Measurements from ENCODE around the gene CNTNAP2. TPM values are rescaled to one million over a fixed set of nuclear protein-coding genes. Genes with fewer than 3 reads are reported as not detected.

The CNTNAP2 gene
- total and polyA plus RNA-seq, 3 experiments from 2014 or later = not detected

DNA sequence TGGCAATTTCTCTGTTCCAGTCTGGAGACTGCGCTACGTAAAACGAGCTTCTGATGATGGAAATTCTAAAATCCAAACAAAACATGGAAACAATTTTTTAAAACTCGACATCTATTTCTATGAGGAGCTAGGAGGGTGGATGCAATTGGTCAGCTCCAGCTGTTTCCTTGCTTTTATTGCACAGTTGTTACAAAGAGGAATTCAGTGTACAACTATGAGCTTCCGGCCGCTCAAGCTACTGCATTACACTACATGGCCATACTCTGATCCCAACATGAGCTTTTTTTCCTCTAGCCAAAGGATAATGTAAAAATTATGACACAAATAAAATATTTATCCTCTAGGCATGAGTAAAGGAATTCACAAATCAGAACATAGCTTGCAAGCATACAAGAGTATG lies 2070.9 kb downstream of the CNTNAP2 start:
- Histone ChIP-seq H3K4me1 (ENCODE audit: insufficient read depth, low read length) (no peaks in the 10 kb centered on the region), H3K4me3 (ENCODE audit: low read length) (no peak overlapping the region), H3K27me3 (ENCODE audit: insufficient read depth, low read length, poor library complexity, severe bottlenecking) (no peaks in the 10 kb centered on the region), H3K36me3 (ENCODE audit: insufficient read depth, low read length) (no peaks in the 10 kb centered on the region), H3K27ac (ENCODE audit: low read depth, low read length) (no peak overlapping the region), H3K9me3 (ENCODE audit: low read length) (no peaks in the 10 kb centered on the region)
- Mint-ChIP-seq H3K9me3 (peaks cover 0 to 2% (median 0%) of the 10 kb centered on the region in 5 donors), H3K4me3 (no peak overlapping the region), H3K36me3 (no peaks in the 10 kb centered on the region), H3K27me3 (peaks cover 4 to 5% of the 10 kb centered on the region in 2 donors), H3K4me1 (no peaks in the 10 kb centered on the region), H3K27ac (no peak overlapping the region)
- POLR2A ChIA-PET = no interaction called here
- no peak for DNase-seq
- CTCF ChIA-PET = no interaction called here

DNA sequence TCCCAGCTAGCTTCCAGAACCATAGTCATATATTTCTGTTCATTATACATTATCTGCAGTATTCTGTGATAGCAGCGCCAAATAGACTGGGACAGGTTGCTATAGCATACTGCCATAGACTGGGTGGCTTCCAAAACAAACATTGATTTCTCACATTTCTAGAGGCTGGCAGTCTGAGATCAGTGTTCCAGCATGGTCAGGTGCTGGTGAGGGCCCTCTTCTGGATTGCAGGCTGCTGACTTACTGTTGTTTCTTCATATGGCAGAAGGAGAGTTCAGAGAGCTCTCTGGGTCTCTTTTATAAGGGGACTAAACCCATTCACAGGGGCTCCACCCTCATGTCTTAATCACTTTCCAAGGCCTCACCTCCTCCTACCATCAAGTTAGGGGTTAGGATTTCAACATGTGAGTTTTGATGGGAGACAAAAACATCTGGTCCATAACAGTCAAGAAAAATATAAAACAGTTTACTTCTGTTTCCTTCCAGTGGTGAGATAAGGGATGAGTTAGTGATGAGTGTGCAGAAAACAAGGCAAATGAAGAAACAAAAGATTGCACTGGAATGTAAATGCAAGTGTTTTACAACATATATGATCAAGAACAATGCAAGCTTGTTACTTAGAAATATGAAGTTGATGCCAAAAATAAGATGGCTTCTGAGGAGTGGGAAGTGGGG lies 2074.9 kb downstream of the CNTNAP2 start:
- POLR2A ChIA-PET = no interaction called here
- CTCF ChIA-PET = no interaction called here
- H3K9me3 Mint-ChIP-seq = no peaks in the 10 kb centered on the region

DNA sequence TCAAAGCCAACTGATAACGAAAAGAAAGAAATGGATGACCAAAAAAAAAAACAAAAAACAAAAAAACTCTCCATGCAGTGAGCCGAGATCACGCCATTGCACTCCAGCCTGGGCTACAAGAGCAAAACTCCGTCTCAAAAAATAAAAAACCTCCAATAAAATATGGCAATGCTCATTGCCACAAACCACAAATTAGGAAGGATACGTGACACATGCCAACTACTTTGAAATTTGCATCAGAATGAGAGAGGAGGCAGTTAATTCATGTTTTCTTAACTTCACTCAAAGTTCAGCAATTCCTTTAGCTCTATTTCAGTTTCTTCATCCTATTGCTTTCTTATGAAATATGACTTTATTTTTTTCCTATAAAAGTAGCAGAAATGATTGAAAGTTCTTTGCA lies 2075.9 kb downstream of the CNTNAP2 start:
- no peaks in the 10 kb centered on the region for H3K9me3 Mint-ChIP-seq
- H3K36me3 Mint-ChIP-seq = no peaks in the 10 kb centered on the region
- H3K4me3 Mint-ChIP-seq = no peak overlapping the region
- H3K27me3 Mint-ChIP-seq = peaks cover 3 to 7% of the 10 kb centered on the region in 2 donors
- no peaks in the 10 kb centered on the region for H3K9me3 ChIP-seq (ENCODE audit: low read length)
- H3K36me3 ChIP-seq (ENCODE audit: insufficient read depth, low read length) = no peaks in the 10 kb centered on the region
- H3K4me3 ChIP-seq (ENCODE audit: low read length) = no peak overlapping the region
- ChIA-PET POLR2A (no interaction called here), CTCF (no interaction called here)
- DNase-seq = no peak
- no peaks in the 10 kb centered on the region for H3K27me3 ChIP-seq (ENCODE audit: insufficient read depth, low read length, poor library complexity, severe bottlenecking)
- H3K27ac ChIP-seq (ENCODE audit: low read depth, low read length) = no peak overlapping the region
- no peak overlapping the region for H3K27ac Mint-ChIP-seq
- no peaks in the 10 kb centered on the region for H3K4me1 Mint-ChIP-seq
- no peaks in the 10 kb centered on the region for H3K4me1 ChIP-seq (ENCODE audit: insufficient read depth, low read length)

More for the DNA sequence above, 2074.9 kb downstream of the CNTNAP2 start:
- H3K36me3 ChIP-seq (ENCODE audit: insufficient read depth, low read length) = no peaks in the 10 kb centered on the region
- Mint-ChIP-seq H3K4me3 (no peak overlapping the region), H3K4me1 (no peaks in the 10 kb centered on the region), H3K27me3 (peaks cover 3 to 7% of the 10 kb centered on the region in 2 donors), H3K27ac (no peak overlapping the region), H3K36me3 (no peaks in the 10 kb centered on the region)
- no peaks in the 10 kb centered on the region for H3K9me3 ChIP-seq (ENCODE audit: low read length)
- no peaks in the 10 kb centered on the region for H3K4me1 ChIP-seq (ENCODE audit: insufficient read depth, low read length)
- H3K4me3 ChIP-seq (ENCODE audit: low read length) = no peak overlapping the region
- H3K27ac ChIP-seq (ENCODE audit: low read depth, low read length) = no peak overlapping the region
- no peaks in the 10 kb centered on the region for H3K27me3 ChIP-seq (ENCODE audit: insufficient read depth, low read length, poor library complexity, severe bottlenecking)
- no peak for DNase-seq

DNA sequence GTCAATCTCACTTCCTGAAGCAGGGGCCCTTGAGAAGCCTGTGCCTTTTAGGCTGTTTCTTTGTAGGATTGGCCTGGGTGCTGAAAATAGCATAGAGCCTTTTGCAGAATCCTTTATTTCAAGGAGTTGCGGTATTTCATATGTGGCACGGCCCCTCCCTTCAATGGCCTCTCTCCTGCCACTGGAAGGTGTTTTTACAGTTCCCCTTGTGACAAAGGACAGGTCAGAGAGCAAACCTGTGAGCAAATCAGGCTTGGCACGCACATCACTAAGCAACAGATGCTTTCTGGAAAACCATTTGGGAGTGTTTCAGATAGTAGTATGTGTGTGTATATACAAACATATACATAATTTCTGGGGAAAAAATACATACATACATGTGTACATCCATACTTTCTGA lies 2085.4 kb downstream of the CNTNAP2 start:
- Histone ChIP-seq H3K9me3 (ENCODE audit: low read length) (no peaks in the 10 kb centered on the region), H3K36me3 (ENCODE audit: insufficient read depth, low read length) (no peaks in the 10 kb centered on the region), H3K27ac (ENCODE audit: low read depth, low read length) (no peak overlapping the region), H3K27me3 (ENCODE audit: insufficient read depth, low read length, poor library complexity, severe bottlenecking) (no peaks in the 10 kb centered on the region), H3K4me3 (ENCODE audit: low read length) (no peak overlapping the region), H3K4me1 (ENCODE audit: insufficient read depth, low read length) (no peaks in the 10 kb centered on the region)
- ChIA-PET CTCF (no interaction called here), POLR2A (no interaction called here)
- Mint-ChIP-seq H3K9me3 (peaks cover 0 to 2% (median 0%) of the 10 kb centered on the region in 5 donors), H3K27me3 (peaks cover 4% of the 10 kb centered on the region in 2 donors), H3K4me1 (no peaks in the 10 kb centered on the region), H3K4me3 (no peak overlapping the region), H3K36me3 (no peaks in the 10 kb centered on the region), H3K27ac (no peak overlapping the region)
- DNase-seq = no peak

DNA sequence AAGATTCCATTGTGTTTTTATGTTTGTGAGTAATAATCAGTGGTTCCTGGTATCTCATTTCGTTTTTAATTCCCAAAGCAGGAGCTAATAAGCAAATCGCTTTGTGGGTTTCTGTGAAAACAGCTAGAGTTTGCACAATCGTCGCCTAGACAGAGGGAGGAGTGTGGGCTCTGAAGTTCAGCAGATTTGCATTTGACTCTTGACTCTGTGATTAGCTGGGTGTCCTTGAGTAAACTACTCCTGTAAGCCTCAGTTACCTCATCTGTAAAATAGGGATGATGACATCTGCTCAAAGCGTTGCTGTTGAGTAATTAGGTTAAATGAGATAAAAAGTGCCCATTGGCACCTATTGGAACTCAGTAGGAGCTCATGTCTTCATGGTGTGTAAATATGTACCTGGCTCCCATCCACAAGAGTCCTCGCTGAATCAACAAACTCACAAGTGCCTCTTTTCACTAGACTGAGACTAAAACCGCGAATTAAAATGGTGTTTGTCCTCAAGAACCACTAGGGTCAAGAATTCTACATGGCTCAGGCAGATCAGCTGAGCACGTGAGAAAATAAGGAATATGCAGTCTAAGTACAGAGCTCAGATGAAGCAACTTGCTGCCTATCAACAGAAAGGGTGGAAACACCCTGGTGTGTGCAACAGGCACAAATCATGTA lies 2088.2 kb downstream of the CNTNAP2 start:
- Mint-ChIP-seq H3K4me1 (no peaks in the 10 kb centered on the region), H3K36me3 (no peaks in the 10 kb centered on the region), H3K27ac (no peak overlapping the region), H3K4me3 (no peak overlapping the region), H3K9me3 (peaks cover 0 to 2% (median 0%) of the 10 kb centered on the region in 5 donors), H3K27me3 (peaks cover 6 to 9% of the 10 kb centered on the region in 2 donors)
- ChIA-PET CTCF (no interaction called here), POLR2A (no interaction called here)
- Histone ChIP-seq H3K27me3 (ENCODE audit: insufficient read depth, low read length, poor library complexity, severe bottlenecking) (no peaks in the 10 kb centered on the region), H3K27ac (ENCODE audit: low read depth, low read length) (no peak overlapping the region), H3K36me3 (ENCODE audit: insufficient read depth, low read length) (no peaks in the 10 kb centered on the region), H3K4me3 (ENCODE audit: low read length) (no peak overlapping the region), H3K4me1 (ENCODE audit: insufficient read depth, low read length) (no peaks in the 10 kb centered on the region), H3K9me3 (ENCODE audit: low read length) (no peaks in the 10 kb centered on the region)
- no peak for DNase-seq

DNA sequence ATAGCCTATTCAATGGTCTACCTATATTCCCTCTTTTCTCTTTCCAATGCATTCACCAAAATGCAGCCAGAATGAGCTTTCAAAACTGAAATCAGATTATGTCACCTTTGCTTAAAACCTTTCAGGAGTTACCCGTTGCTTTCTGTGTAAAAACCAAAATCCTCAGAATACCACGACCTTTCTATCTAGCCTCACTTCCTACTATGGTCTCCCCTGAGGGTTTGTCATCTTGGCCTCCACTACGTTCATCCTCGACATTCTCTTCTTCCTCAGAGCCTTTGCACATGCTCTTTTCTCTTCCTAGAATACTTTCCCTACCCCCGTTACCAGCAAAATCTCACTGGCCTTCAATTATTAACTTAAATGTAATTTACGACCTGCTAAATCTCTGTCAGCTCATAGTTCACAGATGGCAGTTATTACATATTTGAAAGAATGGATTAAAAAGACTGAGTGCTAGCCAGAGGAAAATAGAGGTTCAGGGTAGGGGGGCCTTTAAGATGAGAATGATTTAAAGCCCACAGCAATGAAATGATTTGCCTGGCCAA lies 2093.1 kb downstream of the CNTNAP2 start:
- Histone ChIP-seq H3K4me1 (ENCODE audit: insufficient read depth, low read length) (no peaks in the 10 kb centered on the region), H3K9me3 (ENCODE audit: low read length) (no peaks in the 10 kb centered on the region), H3K4me3 (ENCODE audit: low read length) (no peak overlapping the region), H3K27ac (ENCODE audit: low read depth, low read length) (no peak overlapping the region), H3K36me3 (ENCODE audit: insufficient read depth, low read length) (no peaks in the 10 kb centered on the region), H3K27me3 (ENCODE audit: insufficient read depth, low read length, poor library complexity, severe bottlenecking) (no peaks in the 10 kb centered on the region)
- no peak overlapping the region for H3K27ac Mint-ChIP-seq
- no peak overlapping the region for H3K4me3 Mint-ChIP-seq
- H3K27me3 Mint-ChIP-seq = peaks cover 5 to 15% of the 10 kb centered on the region in 2 donors
- DNase-seq = no peak
- H3K36me3 Mint-ChIP-seq = no peaks in the 10 kb centered on the region
- CTCF ChIA-PET = no interaction called here
- H3K9me3 Mint-ChIP-seq = peaks cover 0 to 2% (median 0%) of the 10 kb centered on the region in 5 donors
- no peaks in the 10 kb centered on the region for H3K4me1 Mint-ChIP-seq
- POLR2A ChIA-PET = no interaction called here

DNA sequence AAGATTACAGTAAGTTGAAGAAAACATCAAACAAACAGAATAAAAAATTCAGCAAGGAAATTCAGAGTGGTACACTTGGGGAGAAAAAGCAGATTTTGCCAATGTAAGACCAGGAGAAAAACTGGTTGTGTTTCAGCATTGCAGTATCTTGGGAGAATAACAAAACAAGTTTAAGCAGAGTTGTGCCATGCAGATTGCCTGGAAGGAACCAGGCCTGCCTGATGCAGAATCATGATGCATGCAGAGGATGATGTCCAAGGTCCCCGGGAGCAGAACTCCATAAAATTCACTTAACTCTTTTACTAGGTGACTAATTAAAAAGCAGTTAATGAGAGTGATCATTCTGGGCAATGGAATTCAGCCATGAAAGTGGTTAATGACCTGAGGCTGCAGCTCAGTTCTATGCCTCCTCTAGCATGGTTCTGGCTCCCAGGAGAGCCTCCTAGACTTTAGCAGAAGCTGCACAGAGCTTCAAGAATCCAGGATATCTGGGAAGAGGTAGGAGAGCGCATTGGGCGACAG lies 2094.3 kb downstream of the CNTNAP2 start:
- POLR2A ChIA-PET = no interaction called here
- Mint-ChIP-seq H3K4me3 (no peak overlapping the region), H3K9me3 (peaks cover 0 to 2% (median 0%) of the 10 kb centered on the region in 5 donors), H3K4me1 (no peaks in the 10 kb centered on the region), H3K27me3 (peaks cover 5 to 15% of the 10 kb centered on the region in 2 donors), H3K36me3 (no peaks in the 10 kb centered on the region), H3K27ac (no peak overlapping the region)
- H3K36me3 ChIP-seq (ENCODE audit: insufficient read depth, low read length) = no peaks in the 10 kb centered on the region
- no peak overlapping the region for H3K27ac ChIP-seq (ENCODE audit: low read depth, low read length)
- H3K27me3 ChIP-seq (ENCODE audit: insufficient read depth, low read length, poor library complexity, severe bottlenecking) = no peaks in the 10 kb centered on the region
- H3K4me3 ChIP-seq (ENCODE audit: low read length) = no peak overlapping the region
- no peaks in the 10 kb centered on the region for H3K4me1 ChIP-seq (ENCODE audit: insufficient read depth, low read length)
- H3K9me3 ChIP-seq (ENCODE audit: low read length) = no peaks in the 10 kb centered on the region
- DNase-seq = no peak
- CTCF ChIA-PET = no interaction called here

DNA sequence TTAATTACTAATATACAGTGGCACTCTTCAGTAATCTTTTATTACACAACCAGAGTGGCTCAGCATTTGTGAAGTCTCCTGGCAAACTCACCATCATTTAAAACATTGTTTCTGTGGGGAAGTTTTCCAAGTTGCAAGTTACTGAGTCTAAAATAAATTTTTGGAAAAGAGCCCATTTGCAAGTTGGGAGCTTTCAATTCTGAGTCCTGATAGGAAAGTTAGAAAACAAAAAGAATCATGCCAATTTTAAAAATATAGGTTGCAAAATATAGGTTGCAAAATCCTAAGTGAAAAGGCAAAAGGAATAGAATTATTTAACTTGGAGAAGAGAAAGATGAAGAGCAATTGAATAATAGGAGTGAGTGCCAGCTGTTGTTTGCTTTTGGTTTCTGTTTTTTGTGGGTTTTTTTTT lies 2095.1 kb downstream of the CNTNAP2 start:
- Mint-ChIP-seq H3K9me3 (peaks cover 0 to 2% (median 0%) of the 10 kb centered on the region in 5 donors), H3K27ac (no peak overlapping the region), H3K36me3 (no peaks in the 10 kb centered on the region), H3K27me3 (peaks cover 5 to 15% of the 10 kb centered on the region in 2 donors), H3K4me3 (no peak overlapping the region), H3K4me1 (no peaks in the 10 kb centered on the region)
- CTCF ChIA-PET = no interaction called here
- Histone ChIP-seq H3K4me1 (ENCODE audit: insufficient read depth, low read length) (no peaks in the 10 kb centered on the region), H3K9me3 (ENCODE audit: low read length) (no peaks in the 10 kb centered on the region), H3K27me3 (ENCODE audit: insufficient read depth, low read length, poor library complexity, severe bottlenecking) (no peaks in the 10 kb centered on the region), H3K27ac (ENCODE audit: low read depth, low read length) (no peak overlapping the region), H3K36me3 (ENCODE audit: insufficient read depth, low read length) (no peaks in the 10 kb centered on the region), H3K4me3 (ENCODE audit: low read length) (no peak overlapping the region)
- POLR2A ChIA-PET = no interaction called here
- no peak for DNase-seq

Data from CD8-positive, alpha-beta memory T cell (primary cell).